HPDE6-E6E7 (cell line): ENCODE results near the gene TECPR1.

ENCODE experiments used
- DNase-seq: peaks from one replicate; pipeline ENCODE4 v3.0.0; 2011; ENCODE audit warnings: missing footprints; ENCODE audit errors: extremely low spot score

TECPR1 gene

DNA sequence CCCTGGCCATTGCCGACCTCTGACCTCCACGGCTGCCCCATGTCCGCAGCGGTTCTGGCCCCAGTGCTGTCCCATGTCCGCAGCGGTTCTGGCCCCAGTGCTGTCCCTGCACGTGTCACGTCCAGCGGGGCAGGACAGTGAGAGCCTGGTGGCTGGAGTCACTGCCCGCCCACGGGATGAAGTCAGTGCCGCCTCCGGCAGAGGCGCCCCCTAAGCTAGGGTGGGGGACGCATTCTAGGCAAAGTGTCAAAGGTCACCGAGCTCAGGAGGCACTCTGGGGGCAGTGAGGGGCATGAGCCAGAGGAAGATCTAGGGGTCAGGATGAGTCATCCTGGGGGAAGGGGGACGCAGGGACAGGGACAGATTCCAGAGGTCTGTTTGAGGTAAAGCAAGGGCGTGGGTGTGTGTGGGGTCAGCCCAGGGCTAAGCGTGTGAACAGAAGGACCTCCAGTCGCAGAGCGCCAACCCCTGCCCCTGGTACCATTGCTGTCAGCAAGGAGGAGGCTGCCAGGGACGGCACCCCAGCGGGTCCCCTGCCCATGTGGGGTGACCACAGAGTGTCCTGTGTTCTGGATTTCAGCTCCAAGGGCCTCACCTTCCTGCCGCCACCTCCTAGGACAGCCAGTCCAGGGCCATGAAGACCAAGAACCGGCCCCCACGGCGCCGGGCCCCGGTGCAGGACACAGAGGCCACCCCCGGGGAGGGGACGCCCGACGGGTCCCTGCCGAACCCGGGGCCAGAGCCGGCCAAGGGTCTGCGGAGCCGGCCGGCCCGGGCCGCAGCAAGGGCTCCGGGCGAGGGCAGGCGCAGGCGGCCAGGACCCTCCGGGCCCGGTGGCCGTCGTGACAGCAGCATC is 40.1 kb downstream of the TECPR1 start:
- DNase-seq: no peak

GRCh38 chr7:98211221-98211675 is 40.8 kb downstream of the TECPR1 start, which contains the start of gene BHLHA15:
BHLHA15 (plus strand) TSS chr7:98211439; CDS start chr7:98212310, 871 bp downstream.
- DNase-seq: no peak

GRCh38 chr7:98210513-98211220 is 41.4 kb downstream of the TECPR1 start:
- DNase-seq: no peak

DNA sequence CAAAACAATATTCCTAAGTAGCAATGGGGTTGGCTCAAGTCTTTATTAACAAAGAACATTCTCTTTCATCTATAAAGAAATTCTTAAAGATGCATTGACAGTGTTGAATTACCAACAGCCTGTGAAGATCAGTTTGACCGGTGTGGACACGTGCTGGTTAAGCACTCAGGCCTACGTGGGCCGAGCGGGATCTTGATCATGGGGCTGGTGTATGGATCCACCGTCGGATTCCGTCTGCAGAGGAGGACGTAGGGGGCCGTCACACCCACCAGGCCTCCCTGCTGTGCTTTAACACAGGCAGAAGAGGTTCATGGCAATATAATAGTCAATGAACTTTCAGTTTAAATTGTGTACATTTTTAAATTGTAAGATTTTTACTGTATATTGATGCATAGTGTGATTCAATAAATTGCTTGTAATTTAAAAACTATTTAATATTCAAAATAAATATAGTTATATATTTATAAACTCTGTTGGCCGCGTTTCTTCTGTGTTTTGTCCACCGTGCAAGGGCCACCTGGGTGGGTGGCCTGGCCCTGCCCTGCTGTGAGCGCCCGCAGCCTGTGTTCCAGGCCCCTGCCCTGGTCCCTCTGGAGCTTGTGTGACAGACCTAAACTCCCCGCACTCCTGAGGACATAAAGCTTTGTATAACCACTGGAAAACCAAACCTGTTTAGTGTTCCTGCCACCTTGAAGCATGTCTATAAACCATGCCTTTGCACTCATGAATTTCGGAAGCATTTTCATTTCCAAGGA is 42.7 kb downstream of the TECPR1 start:
- DNase-seq: no peak

DNA sequence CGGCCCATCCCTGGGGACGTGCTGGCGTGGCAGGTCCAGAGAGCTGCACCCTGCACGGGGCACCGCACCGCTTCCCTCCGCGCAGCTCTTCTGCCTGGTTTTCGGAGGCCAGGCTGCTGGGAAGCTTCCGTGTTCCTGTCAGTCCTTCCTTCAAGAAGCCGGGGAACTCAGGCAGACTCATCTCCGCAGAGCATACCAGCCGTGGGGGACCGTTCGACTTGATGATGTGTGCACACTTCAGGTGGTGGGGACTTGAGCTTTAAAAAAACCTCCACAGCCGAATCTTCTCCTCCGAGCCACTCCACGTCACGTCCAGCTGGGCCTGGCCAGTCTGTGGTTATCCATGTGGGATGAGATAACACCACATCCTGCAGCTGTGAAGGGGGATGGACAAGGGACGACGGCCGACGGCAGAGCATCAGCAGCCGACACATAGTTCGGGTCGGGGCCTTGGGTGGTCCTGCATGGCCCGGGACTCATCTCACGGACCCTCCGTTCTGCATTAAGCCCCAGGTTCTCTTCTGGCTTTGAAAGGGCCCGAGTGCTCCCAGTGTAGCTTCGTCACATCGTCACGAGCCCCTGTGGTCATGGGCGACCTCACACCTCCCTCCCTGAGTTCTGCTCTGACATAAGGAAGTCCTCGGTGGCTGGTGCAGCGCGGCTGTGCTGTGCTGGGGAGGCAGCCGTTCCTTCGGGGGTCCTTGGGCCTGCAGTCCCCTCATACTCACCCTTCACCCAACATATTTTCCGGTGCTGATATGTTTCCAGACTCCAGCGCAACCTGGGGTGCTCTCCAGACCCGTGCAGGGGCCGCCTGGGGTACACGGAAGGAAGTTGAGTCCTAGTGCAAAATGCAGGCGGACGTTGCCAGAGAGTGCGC is 45.3 kb downstream of the TECPR1 start:
- no peak for DNase-seq

GRCh38 chr7:98205162-98205845 is 46.7 kb downstream of the TECPR1 start:
- DNase-seq: no peak

- DNase-seq: no peak
Measured at GRCh38 chr7:98204670-98205069, 47.4 kb downstream of the TECPR1 start.

DNA sequence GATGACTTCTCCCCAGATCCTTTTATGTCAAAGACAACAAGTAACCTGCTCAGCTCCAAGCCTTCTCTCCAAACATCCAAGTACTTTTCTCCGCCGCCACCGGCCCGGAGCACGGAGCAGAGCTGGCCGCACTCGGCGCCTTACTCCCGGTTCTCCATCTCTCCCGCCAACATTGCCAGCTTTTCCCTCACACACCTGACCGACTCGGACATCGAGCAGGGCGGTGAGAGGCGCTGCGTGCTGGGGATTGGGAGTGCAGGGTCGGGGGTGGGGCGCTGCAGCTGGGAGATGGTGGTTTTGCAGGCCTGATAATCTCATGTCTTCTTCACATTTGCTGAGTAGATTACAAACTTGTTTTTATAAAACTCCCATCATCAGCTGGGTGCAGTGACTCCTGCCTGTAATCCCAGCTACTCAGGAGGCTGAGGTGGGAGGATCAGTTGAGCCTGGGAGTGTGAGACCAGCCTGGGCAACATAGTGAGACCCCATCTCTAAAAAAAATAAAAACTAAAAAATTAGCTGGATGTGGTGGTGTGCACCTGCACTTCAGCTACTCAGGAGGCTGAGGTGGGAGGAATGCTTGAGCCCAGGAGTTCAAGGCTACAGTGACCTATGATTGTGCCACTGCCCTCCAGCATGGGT is 47.9 kb downstream of the TECPR1 start:
- DNase-seq: no peak

GRCh38 chr7:98203261-98203963 is 48.6 kb downstream of the TECPR1 start:
- no peak for DNase-seq

DNA sequence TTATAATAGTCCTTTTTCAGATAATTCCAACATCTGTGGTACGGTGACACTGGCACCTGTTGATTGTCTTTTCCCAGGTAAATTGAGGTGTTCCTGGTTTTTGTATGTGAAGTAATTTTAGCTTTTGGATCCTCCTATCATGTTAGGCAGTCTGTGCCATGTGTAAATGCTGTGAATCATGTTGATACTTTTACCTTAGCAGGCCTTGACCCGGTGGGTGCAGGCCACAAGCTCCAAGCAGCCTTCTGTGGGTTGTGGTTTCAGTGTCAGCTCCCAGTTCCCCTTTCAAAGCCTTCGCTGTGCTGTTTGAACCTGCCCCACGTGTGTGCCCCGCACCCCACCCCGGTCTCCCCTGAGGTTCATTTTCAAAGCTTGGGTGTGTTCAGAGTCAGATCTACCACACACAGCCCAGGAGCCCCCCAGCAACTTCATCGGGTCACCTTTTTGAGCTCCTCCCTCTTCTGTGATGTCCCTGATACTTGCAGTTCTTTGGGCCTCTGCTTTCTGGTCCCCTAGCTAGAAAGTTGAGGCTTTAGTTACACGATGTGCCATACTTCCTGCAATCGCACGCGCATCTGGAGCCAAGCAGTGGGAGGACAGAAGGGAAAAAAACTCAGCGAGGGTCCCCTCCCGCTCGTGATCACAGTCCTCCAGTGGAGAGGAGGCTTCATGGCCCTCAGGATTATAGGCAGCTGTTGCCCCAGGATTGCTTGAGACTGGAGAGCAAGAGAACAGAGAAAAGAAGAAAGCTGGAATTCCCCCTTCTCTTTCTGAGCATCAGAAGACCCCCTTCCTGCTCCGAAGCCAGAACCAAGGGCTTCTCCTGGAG is 49.5 kb downstream of the TECPR1 start:
- no peak for DNase-seq

GRCh38 chr7:98200364-98200763 is 51.7 kb downstream of the TECPR1 start:
- no peak for DNase-seq

- DNase-seq: no peak
Measured at GRCh38 chr7:98199131-98199530, 52.9 kb downstream of the TECPR1 start.

- DNase-seq: no peak
Measured at GRCh38 chr7:98196706-98197605, 55.1 kb downstream of the TECPR1 start.

GRCh38 chr7:98194672-98195457 is 57.2 kb downstream of the TECPR1 start:
- DNase-seq: no peak

GRCh38 chr7:98194186-98194585 is 57.8 kb downstream of the TECPR1 start:
- no peak for DNase-seq

DNA sequence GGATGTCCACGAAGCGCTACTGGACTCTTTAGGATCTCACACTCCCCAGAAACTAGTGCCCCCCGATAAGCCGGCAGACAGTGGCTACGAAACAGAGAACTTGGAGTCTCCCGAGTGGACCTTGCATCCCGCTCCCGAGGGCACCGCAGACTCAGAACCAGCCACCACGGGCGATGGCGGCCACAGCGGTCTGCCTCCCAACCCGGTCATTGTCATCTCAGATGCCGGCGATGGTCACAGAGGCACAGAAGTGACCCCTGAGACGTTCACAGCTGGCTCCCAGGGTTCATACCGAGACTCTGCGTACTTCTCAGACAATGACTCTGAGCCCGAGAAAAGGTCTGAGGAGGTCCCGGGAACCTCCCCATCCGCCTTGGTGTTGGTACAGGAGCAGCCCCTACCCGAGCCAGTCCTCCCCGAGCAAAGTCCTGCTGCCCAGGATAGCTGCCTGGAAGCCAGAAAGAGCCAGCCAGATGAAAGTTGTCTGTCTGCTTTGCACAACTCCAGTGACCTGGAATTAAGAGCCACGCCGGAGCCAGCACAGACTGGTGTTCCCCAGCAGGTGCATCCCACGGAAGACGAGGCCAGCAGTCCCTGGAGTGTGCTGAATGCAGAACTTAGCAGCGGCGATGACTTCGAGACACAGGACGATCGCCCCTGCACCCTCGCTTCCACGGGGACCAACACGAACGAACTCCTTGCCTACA is 58.4 kb downstream of the TECPR1 start:
- DNase-seq: no peak
